Measurements from ENCODE around the gene ASCL4. TPM values are rescaled to one million over a fixed set of nuclear protein-coding genes. Genes with fewer than 3 reads are reported as not detected.

The ASCL4 gene
- total RNA-seq, 2 experiments from 2014 or later: not detected

GRCh38 chr12:107805488-107806180, 31.1 kb downstream of the ASCL4 start:
- intact Hi-C loops (cut with micrococcal nuclease; ENCODE audit: unreplicated experiment): no loop called here
- CTCF ChIA-PET (ENCODE audit: unreplicated experiment): no interaction called here
- no peak for TF ChIP-seq CTCF (conservative IDR thresholded peaks at IDR 0.05; ENCODE audit: low read length)
- TF ChIP-seq EZH2phosphoT487 (IDR thresholded peaks at IDR 0.05; ENCODE audit: borderline replicate concordance, low read depth, low read length): no peak
- no peak for DNase-seq (ENCODE audit: low spot score)
- POLR2A ChIA-PET: interaction anchor here (0.6 kb wide), 1 partner anchor 14 kb away, joined by 3 read pairs; no protein-coding TSS in a partner anchor
- BruUV-seq (replicated peaks): no TSS peak
- Histone ChIP-seq H3K4me2 (ENCODE audit: low read length) (no peak overlapping the region), H2AFZ (ENCODE audit: low read length) (no peak overlapping the region), H4K20me1 (ENCODE audit: insufficient read depth, low read length) (no peaks in the 10 kb centered on the region), H3K27ac (ENCODE audit: low read depth, low read length, poor library complexity, severe bottlenecking) (no peak overlapping the region), H3K79me2 (ENCODE audit: insufficient read depth, low read depth, low read length) (no peaks in the 10 kb centered on the region), H3K9me3 (ENCODE audit: low read length) (no peaks in the 10 kb centered on the region), H3K36me3 (ENCODE audit: insufficient read depth, low read length) (no peaks in the 10 kb centered on the region), H3K4me3 (ENCODE audit: low read depth, low read length, poor library complexity, severe bottlenecking) (no peak overlapping the region), H3K9me2 (ENCODE audit: insufficient read depth, low read length) (no peaks in the 10 kb centered on the region), H3K4me1 (ENCODE audit: insufficient read depth, low read length, poor library complexity, severe bottlenecking) (peaks cover 10% of the 10 kb centered on the region)

GRCh38 chr12:107807471-107808150, 33.1 kb downstream of the ASCL4 start:
- H3K9me2 ChIP-seq (ENCODE audit: insufficient read depth, low read length): no peaks in the 10 kb centered on the region
- H4K20me1 ChIP-seq (ENCODE audit: insufficient read depth, low read length): no peaks in the 10 kb centered on the region
- H3K4me3 ChIP-seq (ENCODE audit: low read depth, low read length, poor library complexity, severe bottlenecking): no peak overlapping the region
- H3K79me2 ChIP-seq (ENCODE audit: insufficient read depth, low read depth, low read length): no peaks in the 10 kb centered on the region
- no peak overlapping the region for H3K4me2 ChIP-seq (ENCODE audit: low read length)
- no peaks in the 10 kb centered on the region for H3K9me3 ChIP-seq (ENCODE audit: low read length)
- ChIA-PET POLR2A (no interaction called here), CTCF (ENCODE audit: unreplicated experiment) (interaction anchor here (0.6 kb wide), 1 partner anchor 222 kb away, joined by 3 read pairs; no protein-coding TSS in a partner anchor)
- H2AFZ ChIP-seq (ENCODE audit: low read length): no peak overlapping the region
- H3K36me3 ChIP-seq (ENCODE audit: insufficient read depth, low read length): no peaks in the 10 kb centered on the region
- H3K4me1 ChIP-seq (ENCODE audit: insufficient read depth, low read length, poor library complexity, severe bottlenecking): no peaks in the 10 kb centered on the region
- DNase-seq (ENCODE audit: low spot score): no peak
- H3K27ac ChIP-seq (ENCODE audit: low read depth, low read length, poor library complexity, severe bottlenecking): no peak overlapping the region
- BruUV-seq (replicated peaks): no TSS peak
- no peak for TF ChIP-seq CTCF (conservative IDR thresholded peaks at IDR 0.05; ENCODE audit: low read length)
- TF ChIP-seq EZH2phosphoT487 (IDR thresholded peaks at IDR 0.05; ENCODE audit: borderline replicate concordance, low read depth, low read length): no peak
- intact Hi-C loops (cut with micrococcal nuclease; ENCODE audit: unreplicated experiment): no loop called here

GRCh38 chr12:107817250-107817649, 42.7 kb downstream of the ASCL4 start:
- H3K79me2 ChIP-seq (ENCODE audit: insufficient read depth, low read depth, low read length): no peaks in the 10 kb centered on the region
- H3K4me3 ChIP-seq (ENCODE audit: low read depth, low read length, poor library complexity, severe bottlenecking): no peak overlapping the region
- H3K4me1 ChIP-seq (ENCODE audit: insufficient read depth, low read length, poor library complexity, severe bottlenecking): no peaks in the 10 kb centered on the region
- DNase-seq (ENCODE audit: low spot score): no peak
- ChIA-PET POLR2A (no interaction called here), CTCF (ENCODE audit: unreplicated experiment) (no interaction called here)
- no peak overlapping the region for H3K4me2 ChIP-seq (ENCODE audit: low read length)
- no peaks in the 10 kb centered on the region for H3K9me3 ChIP-seq (ENCODE audit: low read length)
- H2AFZ ChIP-seq (ENCODE audit: low read length): no peak overlapping the region
- no peaks in the 10 kb centered on the region for H4K20me1 ChIP-seq (ENCODE audit: insufficient read depth, low read length)
- intact Hi-C loops (cut with micrococcal nuclease; ENCODE audit: unreplicated experiment): no loop called here
- TF ChIP-seq EZH2phosphoT487 (IDR thresholded peaks at IDR 0.05; ENCODE audit: borderline replicate concordance, low read depth, low read length) (no peak), CTCF (conservative IDR thresholded peaks at IDR 0.05; ENCODE audit: low read length) (no peak)
- H3K27ac ChIP-seq (ENCODE audit: low read depth, low read length, poor library complexity, severe bottlenecking): no peak overlapping the region
- no peaks in the 10 kb centered on the region for H3K36me3 ChIP-seq (ENCODE audit: insufficient read depth, low read length)
- BruUV-seq (replicated peaks): no TSS peak
- no peaks in the 10 kb centered on the region for H3K9me2 ChIP-seq (ENCODE audit: insufficient read depth, low read length)

Data from OCI-LY7 (cell line).